Activated naive CD4-positive, alpha-beta T cell treated with anti-CD3 and anti-CD28 coated beads, Interleukin-2, amount 50 U/mL, for 16 hours (primary cell): ENCODE data around the gene UBE2E3.
"Not testable (repeated sequence)": the region's sequence is repeated elsewhere in the genome, so short reads cannot be mapped to it uniquely, and the experiment has no call there.

ENCODE experiments used
- DNase-seq: peaks from one replicate; pipeline ENCODE4 v3.0.0-alpha.2; 2020

Gene UBE2E3

DNA sequence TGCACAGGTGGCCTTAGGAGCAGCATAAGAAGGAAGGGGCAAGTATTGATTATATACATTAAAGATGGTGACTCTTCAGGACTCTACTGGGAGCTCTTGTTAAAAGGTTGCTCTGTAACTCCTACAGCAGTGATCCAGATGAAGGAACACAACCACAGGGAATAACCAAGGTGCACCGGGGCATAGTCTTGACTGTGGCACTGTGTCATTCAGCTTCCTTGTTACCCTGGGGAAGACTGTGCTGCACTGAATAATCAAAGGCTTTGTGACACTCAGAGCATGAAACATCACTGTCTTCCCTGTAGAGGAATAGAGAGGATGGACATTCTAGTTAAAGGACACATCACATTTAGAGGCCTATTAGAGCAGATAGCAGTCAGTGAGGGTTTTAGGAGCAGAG, 105.3 kb downstream of the UBE2E3 start:
- no peak for DNase-seq

DNA sequence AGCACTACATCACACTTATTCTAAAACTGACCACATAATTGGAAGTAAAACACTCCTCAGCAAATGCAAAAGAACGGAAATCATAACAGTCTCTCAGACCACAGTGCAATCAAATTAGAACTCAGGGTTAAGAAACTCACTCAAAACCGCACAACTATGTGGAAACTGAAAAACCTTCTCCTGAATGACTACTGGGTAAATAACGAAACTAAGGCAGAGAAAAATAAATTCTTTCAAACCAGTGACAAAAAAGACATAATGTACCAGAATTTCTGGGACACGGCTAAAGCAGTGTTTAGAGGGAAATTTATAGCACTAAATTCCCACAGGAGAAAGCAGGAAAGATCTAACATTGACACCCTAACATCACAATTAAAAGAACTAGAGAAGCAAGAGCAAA, 111.5 kb downstream of the UBE2E3 start:
- not testable (repeated sequence) for DNase-seq

DNA sequence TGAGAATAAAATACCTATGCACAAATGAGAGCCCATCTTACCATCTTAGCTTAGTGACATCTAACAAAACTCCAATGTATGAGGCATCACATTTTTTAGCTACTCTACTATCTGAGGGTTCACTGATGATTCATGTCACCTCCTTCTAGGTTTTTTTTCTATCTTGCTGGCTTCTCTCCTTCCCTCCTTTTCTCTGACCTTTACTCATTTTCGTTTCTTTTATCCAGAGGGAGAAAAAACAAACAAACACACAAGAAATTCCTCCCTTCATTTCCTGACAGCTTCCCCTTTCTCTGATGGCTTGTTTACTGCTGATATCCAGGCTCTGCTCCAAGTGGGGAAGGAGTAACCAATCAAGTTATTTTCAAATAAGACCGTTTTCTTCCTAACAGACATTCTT, 115.1 kb downstream of the UBE2E3 start:
- no peak for DNase-seq

DNA sequence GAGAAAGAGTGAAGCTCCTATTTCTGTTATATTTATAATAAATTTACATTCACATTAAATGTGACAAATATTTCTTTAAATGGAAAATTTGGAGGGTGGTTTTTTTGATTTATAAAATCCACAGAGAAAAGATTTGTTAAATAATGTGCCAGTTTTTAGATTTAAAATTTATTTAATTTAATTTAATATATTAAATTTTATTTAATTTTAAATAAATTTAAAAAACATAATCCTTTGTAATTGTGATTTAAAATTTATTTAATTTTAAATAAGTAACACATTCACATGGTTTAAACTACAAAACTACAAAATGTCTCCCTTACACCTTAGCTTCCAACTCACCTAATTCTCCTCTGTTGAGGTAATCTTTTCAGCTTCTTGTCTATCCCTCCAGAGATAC, 123.3 kb downstream of the UBE2E3 start:
- DNase-seq, result no peak

DNA sequence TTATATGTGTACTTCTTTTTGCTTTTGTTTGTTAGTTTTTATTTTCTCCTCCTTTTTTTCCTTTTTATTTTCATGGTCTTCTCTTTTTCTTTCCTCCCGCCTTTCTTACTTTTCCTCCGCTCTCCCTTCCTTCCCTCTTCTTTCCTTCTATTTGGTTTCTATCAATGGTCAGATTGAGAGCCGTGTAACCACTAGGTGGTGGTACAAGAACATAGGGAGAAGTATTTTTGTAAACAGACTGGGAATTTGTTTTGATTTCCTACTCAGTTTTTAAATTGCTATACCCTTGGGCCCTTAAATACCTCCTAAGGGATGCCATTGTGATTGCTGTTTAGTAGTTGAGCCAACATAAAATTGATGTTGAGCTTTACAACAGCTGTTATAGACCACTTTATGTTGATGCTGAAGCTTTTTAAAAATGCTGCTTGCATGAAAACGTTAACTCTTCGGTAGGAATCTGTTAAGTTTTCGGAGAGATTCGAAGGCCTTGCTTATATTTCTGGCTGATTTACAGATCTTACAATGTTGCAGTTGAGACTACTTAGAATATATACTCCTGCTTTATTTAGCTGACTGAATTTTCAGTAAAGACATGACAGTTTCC, 124.2 kb downstream of the UBE2E3 start:
- no peak for DNase-seq

DNA sequence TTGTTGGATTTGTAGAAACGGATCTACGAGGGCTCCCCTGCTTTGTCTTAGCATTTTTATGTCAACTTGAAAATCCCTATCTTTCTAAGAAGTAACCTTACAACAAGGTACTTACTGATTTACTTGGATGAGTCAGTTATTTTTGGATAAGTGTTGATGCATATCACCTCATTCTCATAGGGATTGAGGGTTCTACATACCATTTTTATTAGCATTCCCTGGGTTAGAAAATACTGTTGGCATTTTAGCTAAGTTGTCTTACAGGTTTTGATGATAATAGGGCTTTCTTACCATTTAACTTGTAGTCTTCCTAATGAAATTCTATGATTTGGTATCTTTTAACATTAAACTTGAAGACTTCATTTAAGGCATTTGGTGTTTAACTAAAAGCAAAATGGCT, 125.2 kb downstream of the UBE2E3 start:
- no peak for DNase-seq

DNA sequence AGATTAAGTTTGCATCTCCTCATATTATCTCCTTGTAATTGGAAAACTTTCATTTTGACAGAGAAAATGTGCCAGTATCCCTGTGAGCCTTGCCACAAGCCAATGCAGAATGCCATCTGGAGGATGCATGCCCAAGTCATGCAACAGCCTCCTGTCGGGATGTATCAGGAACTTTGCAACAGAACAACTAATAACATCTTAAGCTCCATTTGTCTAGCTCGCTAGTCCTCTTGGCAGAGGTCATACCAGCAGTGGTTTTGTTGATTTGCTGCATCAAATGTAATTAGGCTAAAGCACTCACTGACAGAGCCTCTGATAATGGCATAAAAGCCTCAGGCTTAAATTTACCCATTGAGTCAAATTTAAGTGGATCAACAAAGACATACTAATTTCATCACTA, 125.8 kb downstream of the UBE2E3 start:
- no peak for DNase-seq

DNA sequence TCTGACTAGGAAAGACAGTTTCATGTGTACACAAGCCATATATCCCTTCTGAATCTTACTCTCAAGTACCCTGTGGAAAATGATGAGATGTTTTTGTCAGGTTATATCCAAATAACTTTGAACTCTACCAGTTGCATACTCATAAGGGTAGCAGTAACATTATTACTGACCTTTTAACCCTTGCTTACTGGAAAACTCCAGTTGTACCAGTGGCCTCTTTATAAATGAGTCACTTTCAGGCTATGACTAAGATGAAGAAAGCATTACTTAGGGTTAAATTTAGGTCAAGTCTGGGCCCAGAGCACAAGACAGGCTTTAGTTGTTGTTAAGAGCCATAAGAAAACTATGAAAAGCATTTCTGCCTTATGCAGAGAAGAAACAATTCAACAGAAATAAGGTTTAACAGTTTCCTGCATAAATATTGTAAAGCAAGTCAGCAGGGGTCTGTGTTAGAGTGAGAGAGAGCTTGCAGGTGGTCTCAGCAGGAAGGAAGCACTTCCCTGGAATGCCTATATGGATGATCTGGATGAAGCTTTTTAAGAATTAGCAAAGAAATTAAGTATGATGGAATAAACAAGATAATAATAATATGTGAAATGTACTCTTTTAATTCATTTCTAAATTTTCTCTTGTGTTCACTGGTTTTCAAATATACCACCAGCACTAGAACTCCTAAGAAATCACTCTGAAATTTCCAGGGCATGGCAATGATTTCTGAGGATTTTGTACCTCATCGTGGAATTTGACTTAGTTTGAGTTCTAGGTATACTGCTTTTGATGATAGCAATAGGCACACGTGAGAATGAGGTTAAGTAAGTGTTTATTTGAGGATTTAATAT, 126.6 kb downstream of the UBE2E3 start:
- DNase-seq, result no peak

DNA sequence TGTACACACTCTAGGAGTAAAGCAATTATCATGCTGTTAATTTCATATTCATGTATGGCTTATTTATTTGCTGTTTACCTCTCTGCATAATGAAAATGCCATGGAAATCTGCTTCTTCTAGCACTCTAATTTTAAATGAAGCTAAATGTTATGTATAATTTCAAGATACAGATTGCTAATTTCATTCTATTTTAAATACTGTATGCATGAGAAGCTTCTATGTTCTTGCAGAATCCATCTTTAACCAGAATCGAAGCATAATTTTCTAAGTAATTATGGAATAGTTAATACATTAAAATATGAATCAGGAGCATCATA, 127.2 kb downstream of the UBE2E3 start:
- no peak for DNase-seq

DNA sequence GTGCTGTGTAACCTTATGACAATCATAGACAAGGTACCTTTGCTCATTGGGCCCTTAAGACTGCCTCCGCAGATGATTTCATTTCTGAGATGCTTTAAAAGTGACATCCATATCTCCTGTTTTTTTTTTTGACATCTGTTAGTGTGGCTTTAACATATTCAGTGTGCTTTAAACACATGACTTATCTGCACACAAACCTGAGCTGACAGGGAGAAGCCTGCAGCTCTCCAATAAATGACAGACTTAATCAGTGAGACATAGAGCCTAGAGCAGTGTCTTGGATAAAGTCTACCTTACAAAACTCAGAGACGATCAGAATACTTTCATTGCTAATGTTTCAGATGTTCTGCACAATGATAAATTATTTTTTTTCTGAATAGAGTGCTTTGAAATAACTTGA, 130.7 kb downstream of the UBE2E3 start:
- no peak for DNase-seq

DNA sequence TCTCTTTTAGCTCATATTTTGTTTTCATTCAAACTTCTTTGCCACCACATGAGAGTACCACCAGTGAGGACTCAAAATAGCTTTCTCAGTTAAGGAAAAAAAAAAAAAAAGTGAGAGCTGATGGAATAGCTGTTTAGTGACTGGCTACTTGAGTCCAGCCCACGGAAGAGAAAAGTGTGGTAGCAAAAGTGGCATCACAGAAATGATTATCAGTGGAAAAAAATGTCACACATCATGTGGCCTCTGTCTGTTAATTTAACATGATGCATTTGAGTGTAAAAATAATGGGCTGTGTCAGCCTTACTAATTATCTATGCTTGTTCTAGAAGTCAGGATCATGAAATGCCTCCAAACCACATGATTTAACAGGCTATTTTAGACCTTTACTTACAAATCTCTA, 132.5 kb downstream of the UBE2E3 start:
- no peak for DNase-seq
